Activated CD4-positive, alpha-beta T cell treated with anti-CD3 and anti-CD28 coated beads, Interleukin-10, Interleukin-2, amounts not matched to agents 100 ng/mL and 50 ng/mL, durations not matched to agents 16 hours and 8 hours (primary cell): ENCODE results near the gene TMBIM4.

Source experiments
- DNase-seq: peaks from one replicate; pipeline ENCODE4 v3.0.0-alpha.2; 2020

TMBIM4 gene

GRCh38 chr12:66085998-66086397 lies 83.8 kb downstream of the TMBIM4 start:
- no peak for DNase-seq
